Measurements from ENCODE around the gene FAM170B.

FAM170B gene

GRCh38 chr10:49128854-49129253 lies 5.0 kb downstream of the FAM170B start:
- DNase-seq (ENCODE audit: low spot score) (no peak), FAIRE-seq (no peak)

- FAIRE-seq = no peak
- no peak for DNase-seq (ENCODE audit: low spot score)
Observed at GRCh38 chr10:49123981-49124950, 9.6 kb downstream of the FAM170B start.

- FAIRE-seq (no peak), DNase-seq (ENCODE audit: low spot score) (no peak)
Observed at GRCh38 chr10:49120911-49121310, 12.9 kb downstream of the FAM170B start.

GRCh38 chr10:49119746-49120145 lies 14.1 kb downstream of the FAM170B start:
- FAIRE-seq = no peak
- no peak for DNase-seq (ENCODE audit: low spot score)

GRCh38 chr10:49118430-49119074 lies 15.3 kb downstream of the FAM170B start:
- FAIRE-seq (no peak), DNase-seq (ENCODE audit: low spot score) (no peak)

- FAIRE-seq (no peak), DNase-seq (ENCODE audit: low spot score) (no peak)
Observed at GRCh38 chr10:49117376-49118070, 16.3 kb downstream of the FAM170B start.

- no peak for DNase-seq (ENCODE audit: low spot score)
- FAIRE-seq = no peak
Observed at GRCh38 chr10:49116509-49117375, 17.1 kb downstream of the FAM170B start.

- FAIRE-seq = no peak
Observed at GRCh38 chr10:49115796-49116508, 17.9 kb downstream of the FAM170B start.

GRCh38 chr10:49115015-49115795 lies 18.6 kb downstream of the FAM170B start, which contains the start of gene VSTM4:
VSTM4 (minus strand) TSS chr10:49115522; CDS start chr10:49115485, 37 bp downstream.
- FAIRE-seq (no peak), DNase-seq (ENCODE audit: low spot score) (peak; percentile 71)

More at GRCh38 chr10:49115796-49116508, 17.9 kb downstream of the FAM170B start:
- DNase-seq (ENCODE audit: low spot score) = no peak

- DNase-seq (ENCODE audit: low spot score) (no peak), FAIRE-seq (no peak)
Observed at GRCh38 chr10:49114718-49115014, 19.2 kb downstream of the FAM170B start.

- DNase-seq (ENCODE audit: low spot score) (no peak), FAIRE-seq (no peak)
Observed at GRCh38 chr10:49113741-49114141, 20.1 kb downstream of the FAM170B start.

- DNase-seq (ENCODE audit: low spot score) (no peak), FAIRE-seq (no peak)
Observed at GRCh38 chr10:49112851-49113250, 21.0 kb downstream of the FAM170B start.

GRCh38 chr10:49112098-49112497 lies 21.7 kb downstream of the FAM170B start:
- DNase-seq (ENCODE audit: low spot score) = no peak
- no peak for FAIRE-seq

GRCh38 chr10:49111320-49111698 lies 22.5 kb downstream of the FAM170B start:
- no peak for FAIRE-seq

GRCh38 chr10:49110684-49111319 lies 23.0 kb downstream of the FAM170B start:
- no peak for FAIRE-seq
- DNase-seq (ENCODE audit: low spot score) = no peak

More at GRCh38 chr10:49111320-49111698, 22.5 kb downstream of the FAM170B start:
- no peak for DNase-seq (ENCODE audit: low spot score)

- no peak for DNase-seq (ENCODE audit: low spot score)
- no peak for FAIRE-seq
Observed at GRCh38 chr10:49109669-49110340, 24.0 kb downstream of the FAM170B start.

GRCh38 chr10:49108656-49109055 lies 25.2 kb downstream of the FAM170B start:
- no peak for FAIRE-seq
- no peak for DNase-seq (ENCODE audit: low spot score)

- DNase-seq (ENCODE audit: low spot score) (no peak), FAIRE-seq (no peak)
Observed at GRCh38 chr10:49107887-49108267, 25.9 kb downstream of the FAM170B start.
